Glomerular visceral epithelial cell (primary cell): ENCODE results near the gene RIF1.
"Not testable (repeated sequence)": the region's sequence is repeated elsewhere in the genome, so short reads cannot be mapped to it uniquely, and the experiment has no call there.

Source experiments
- DNase-seq: peaks from one replicate; pipeline ENCODE4 v3.0.0-alpha.2; 2016; ENCODE audit errors: extremely low spot score

RIF1 gene

DNA sequence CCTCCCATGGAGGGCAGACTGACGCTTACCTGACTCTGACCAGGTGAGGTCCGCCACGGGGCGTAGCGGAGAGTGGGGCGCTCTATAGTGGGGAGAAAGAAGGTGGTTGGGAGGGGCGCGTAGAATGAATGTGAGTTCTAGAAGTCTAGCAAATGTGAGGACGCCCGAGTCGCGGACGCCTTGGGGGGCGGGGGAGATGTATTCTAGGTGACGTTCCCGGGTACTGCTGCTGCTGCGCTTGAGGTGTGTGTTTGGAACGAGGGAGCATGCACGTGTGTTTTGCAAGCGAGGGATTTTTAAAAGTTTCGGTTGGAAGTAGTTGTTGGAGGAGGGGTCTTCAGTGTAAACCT, 758 bp downstream of the RIF1 start:
- peak; percentile 43 for DNase-seq

DNA sequence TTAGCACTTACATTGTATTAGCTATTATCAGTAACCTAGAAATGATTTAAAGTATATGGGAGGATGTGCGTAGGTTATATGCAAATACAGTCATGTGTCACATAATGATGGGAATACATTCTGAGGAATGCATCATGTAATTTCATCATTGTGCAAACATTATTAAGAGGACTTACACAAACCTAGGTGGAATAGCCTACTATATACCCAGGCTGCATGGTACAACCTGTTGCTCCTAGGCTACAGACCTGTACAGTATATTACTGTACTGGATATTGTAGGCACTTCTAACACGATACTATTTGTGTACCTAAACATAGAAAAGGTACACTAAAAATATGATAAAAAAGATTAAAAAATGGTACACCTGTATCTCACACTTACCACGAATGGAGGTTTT, 7.9 kb downstream of the RIF1 start:
- no peak for DNase-seq

DNA sequence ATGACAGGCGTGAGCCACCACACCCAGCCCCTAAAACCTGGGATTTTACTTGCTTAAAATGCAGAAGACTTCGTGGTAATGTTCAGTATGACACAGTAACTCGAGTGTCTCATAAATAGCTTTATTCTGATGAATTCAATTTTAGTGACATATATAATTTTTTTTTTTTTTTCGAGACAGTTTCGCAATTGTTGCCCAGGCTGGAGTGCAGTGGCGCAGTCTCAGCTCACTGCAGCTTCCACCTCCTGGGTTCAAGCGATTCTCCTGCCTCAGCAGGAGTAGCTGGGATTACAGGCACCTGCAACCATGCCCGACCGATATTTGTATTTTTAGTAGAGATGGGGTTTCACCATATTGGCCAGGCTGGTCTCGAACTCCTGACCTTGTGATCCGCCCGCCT, 12.0 kb downstream of the RIF1 start:
- not testable (repeated sequence) for DNase-seq

DNA sequence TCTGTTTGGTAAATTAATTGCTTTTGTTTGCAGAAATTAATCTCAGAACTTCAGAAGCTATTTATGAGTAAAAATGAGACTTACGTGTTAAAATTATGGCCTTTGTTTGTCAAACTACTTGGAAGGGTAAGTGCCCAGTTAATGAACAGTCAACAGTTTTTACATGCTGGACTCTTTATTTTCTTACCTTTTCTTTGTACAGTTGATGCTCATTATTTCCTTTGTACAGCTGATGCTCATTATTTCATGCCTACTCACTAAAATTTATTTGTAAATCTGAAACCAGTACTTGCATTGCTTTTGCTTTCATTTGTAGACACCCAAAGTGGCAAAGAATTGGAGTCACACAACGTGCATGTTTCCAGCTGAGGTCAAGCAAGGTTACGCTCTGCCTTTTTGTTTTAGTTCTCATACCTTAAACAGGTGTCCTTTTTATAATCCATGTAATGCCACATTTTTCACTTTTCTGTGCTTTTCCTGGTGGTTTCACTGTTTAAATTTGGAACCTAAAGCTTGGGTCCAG, 13.3 kb downstream of the RIF1 start:
- no peak for DNase-seq

DNA sequence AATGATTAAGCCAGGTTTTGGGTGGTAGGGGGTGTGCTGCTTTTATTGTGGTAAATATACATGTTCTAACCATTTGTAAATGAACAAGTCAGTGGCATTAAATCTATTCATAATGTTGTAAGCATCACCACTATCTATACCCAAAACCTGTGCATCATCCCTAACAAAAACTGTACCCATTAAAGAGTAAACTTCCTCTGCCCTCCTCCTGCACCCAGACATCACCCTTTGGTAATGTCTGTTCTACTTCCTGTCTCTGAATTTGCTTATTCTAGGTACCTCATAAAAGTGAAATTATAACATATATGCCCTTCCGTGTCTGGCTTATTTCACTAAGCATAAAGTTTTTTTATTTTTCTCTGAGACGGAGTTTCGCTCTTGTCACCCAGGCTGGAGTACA, 14.1 kb downstream of the RIF1 start:
- no peak for DNase-seq

DNA sequence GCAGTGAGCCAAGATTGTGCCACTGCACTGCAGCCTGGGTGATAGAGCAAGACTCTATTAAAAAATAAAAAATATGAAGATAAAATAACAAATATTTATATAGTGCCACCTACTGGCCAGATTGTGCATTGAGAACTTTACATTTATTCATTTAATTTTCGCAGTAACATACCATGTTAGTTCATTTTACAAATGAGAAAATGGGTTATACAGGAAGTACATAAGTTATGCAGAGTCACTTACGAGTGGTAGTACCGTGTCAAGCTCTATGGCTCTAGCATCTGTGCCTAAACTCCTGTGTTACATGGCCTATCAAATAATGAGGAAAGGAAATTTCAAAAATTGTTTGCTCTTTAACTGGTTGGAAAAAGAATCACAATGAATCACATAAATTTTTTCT, 27.9 kb downstream of the RIF1 start:
- DNase-seq, result peak; percentile 47

DNA sequence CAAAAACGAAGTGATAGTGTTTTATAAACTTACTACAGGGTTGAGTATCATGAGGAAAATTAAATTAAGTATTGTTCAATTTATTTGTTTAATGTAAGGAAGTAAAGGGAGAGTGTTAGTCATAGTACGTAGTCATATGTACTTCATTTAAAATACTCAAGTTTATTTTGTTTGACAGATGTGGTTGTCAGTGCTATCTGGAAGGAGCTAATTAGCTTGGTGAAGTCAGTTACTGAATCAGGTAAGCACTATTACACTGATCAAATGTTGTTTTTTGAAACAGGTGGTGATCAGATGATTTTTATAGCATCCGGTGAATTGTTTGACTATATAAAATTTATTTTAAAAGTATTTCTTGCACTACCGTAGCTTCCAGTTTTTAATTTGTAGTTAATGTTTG, 28.8 kb downstream of the RIF1 start:
- no peak for DNase-seq

DNA sequence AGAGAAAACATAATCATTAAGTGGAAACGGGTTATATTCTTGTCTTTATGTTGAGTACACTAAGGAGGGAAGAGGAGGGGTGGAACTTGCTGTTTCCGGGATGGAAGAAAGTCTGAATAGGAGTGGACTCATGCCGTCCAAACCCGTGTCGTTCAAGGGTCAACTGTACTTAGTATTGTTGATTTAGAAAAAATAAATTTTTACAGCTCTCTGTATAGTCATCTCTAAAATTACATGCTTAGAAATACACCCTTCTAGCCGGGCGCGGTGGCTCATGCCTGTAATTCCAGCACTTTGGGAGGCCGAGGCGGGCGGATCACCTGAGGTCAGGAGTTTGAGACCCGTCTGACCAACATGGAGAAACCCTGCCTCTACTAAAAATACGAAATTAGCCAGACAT, 29.4 kb downstream of the RIF1 start:
- DNase-seq, result no peak

DNA sequence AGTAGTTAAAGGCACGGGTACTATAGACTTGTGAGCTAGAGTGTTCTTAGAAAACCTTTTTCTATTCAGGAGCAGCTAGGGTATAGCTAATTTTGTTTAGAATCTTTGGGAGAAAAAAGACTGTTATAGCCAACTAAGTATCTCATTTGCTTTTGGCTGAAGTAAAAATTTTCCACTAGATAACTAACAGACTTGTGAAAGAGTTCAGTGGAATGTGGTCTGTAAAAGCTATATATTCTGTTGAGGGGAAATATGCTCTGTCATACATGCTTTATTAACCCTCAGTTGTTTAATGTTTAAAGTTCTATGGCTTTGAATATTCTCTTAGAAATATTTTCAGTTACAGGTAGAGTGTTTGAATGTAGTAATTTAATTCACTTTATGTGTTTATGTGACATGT, 49.7 kb downstream of the RIF1 start:
- no peak for DNase-seq

DNA sequence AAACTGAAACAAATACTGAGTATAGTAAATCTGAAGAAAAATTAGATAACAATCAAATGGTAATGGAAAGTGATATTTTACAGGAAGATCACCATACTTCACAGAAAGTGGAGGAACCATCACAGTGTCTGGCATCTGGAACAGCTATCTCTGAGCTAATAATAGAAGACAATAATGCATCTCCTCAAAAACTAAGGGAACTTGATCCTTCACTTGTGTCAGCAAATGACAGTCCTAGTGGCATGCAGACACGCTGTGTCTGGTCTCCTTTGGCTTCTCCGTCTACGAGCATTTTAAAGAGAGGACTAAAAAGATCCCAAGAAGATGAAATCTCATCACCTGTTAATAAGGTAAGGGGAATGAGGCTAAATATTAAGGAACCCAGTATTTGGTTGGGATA, 56.1 kb downstream of the RIF1 start:
- DNase-seq, result no peak

DNA sequence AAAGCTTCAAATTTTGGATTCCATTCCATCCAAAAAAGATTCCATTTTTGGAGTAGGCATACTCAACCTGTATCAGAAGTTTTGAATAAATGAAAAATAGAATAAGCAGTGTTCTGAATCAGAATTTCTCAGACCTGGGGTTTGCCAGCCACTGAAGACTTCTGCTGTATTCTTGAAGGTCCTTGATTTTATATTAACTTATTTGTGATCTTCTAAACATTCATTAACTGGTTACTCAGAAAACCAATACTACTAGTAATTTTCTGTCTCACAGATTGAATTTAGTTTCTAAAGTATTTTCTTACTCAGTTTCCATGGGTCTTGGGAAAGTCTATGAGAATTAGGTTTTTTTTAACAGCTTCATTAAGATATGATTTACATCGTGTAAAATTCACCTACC, 60.9 kb downstream of the RIF1 start:
- no peak for DNase-seq

DNA sequence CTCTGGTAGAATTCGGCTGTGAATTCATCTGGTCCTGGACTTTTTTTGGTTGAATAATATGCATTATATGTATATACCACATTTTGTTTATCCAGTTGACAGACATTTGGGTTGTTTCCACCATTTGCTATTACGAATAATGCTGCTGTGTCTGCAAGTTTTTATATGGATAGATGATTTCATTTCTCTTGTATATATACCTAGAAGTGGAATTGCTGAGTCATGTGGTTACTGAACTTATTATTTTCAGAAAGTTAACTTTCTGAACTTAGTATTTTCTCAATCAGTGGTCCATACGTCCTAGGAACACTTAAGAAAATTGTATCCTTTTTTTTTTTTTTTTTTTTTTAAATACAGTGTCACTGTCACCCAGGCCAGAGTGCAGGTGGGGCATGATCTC, 63.3 kb downstream of the RIF1 start:
- DNase-seq, result no peak

DNA sequence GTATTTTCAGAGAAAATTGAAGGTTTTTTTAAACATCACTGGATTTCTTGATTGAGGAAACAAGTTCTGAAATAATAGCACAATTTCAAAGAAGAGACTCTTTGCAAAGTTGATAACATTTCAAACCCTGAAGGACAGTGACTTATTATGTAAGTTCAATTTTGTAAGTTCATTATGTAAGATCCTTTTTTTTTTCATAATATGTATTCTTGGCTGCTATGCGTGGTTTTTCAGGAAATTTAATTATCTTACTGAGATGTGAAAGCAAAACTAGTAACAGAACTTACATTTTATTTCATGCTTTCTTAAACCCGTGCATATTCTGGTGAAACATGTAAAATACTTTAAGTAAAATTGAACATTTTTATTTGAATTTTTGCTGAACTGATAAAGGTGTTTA, 65.4 kb downstream of the RIF1 start:
- no peak for DNase-seq

DNA sequence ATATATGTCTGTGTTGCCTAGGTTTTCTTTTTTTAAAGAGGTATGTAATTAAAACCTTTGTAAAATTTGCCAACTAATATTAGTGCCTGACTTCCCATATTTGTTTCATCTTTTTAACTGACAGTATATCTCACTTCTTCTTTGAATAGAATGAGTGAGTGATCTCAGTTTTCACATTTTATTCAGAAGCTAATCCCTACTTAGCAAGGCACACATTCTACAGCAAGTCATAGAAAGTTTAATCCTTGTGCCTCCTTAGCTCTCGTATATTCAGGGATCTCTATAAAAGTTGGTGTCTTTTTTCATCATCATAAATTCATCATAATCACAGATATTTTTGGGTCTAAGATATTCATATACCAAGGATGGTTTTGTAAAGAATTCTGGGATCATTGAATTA, 66.6 kb downstream of the RIF1 start:
- DNase-seq, result no peak

DNA sequence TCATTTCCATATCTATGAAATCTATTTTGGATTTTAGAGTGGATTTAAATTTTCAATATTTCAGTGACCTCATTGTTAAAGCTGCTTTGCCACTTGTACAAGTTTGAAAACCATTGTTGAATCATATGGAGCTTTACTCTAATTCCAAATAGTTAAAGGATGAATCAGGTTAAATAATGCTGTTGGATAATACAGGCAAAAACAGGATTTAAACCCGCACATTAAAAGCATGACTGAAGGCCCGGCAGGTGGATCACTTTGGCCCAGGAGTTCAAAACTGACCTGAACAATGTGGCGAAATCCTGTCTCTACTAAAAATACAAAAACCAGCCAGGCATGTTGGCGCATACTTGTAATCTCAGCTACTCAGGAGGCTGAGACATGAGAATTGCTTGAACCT, 68.3 kb downstream of the RIF1 start:
- peak; percentile 15 for DNase-seq

DNA sequence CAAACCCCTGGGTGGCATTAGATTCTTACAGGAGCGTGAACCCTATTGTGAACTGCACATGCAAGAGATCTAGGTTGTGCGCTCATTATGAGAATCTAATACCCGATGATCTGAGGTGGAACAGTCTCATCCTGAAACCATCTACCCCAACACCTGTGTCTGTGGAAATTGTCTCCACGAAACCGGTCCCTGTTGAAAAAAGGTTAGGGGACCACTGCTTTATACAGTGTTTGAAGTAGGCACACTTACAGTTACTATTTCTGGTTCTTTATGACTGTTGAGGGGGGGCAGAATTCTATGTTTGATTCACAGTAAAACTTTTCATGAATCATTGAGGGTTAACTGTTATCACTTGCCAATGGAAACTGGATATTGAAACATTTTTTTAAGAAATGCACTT, 72.0 kb downstream of the RIF1 start:
- no peak for DNase-seq

DNA sequence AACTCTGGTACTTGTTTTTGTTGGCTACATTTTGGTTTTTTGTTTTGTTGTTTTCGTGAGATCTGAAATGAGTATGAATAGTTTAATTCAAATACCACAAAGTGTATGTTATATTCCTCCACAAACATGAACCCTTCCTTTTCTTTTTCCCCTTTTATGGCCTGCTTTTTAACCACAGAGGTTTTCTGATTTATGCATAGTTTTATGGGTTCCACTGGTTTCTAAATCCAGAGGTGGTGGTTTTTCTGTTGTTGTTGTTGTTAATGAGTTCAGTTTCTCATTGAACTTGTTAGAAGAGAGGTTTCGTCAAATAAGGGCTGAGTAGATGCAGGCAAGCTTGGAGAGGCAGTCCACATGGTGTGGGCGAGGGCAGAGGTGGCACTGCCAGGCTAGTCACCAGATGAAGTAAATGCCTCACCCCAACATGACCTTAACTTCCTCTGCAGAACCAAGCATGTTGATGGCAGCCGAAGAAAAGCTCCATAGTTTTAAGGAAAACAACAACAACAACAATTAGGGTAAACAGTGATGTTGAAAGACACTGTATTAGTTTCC, 72.5 kb downstream of the RIF1 start:
- DNase-seq, result no peak

DNA sequence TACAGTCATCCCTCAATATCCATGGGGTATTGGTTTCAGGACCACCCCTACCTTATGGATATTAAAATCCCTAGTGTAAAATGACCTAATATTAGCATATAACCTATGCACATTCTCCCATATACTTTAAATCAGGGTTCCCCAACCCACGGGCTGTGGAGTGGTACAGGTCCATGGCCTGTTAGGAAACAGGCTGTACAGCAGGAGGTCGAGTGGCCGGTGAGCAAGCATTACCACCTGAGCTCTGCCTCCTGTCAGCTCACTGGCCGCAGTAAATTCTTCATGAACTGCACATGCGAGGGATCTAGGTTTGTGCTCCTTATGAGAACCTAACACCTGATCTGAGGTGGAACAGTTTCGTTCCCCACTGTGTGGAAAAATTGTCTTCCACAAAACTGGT, 73.8 kb downstream of the RIF1 start:
- no peak for DNase-seq

DNA sequence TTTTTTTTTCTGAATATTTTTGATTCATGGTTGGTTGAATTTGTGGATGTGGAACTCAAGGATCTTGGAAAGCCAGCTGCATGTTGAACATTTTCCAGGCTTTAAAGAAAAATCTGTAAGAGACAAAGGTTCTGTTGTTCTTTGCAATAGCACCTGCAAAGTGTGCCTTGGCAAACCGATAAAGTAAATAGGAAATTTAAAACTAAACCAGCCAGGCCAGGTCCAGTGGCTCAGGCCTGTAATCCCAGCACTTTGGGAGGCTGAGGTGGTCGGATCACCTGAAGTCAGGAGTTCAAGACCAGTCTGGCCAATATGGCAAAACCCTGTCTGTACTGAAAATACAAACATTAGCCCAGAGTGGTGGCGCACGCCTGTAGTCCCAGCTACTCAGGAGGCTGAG, 74.4 kb downstream of the RIF1 start:
- no peak for DNase-seq

DNA sequence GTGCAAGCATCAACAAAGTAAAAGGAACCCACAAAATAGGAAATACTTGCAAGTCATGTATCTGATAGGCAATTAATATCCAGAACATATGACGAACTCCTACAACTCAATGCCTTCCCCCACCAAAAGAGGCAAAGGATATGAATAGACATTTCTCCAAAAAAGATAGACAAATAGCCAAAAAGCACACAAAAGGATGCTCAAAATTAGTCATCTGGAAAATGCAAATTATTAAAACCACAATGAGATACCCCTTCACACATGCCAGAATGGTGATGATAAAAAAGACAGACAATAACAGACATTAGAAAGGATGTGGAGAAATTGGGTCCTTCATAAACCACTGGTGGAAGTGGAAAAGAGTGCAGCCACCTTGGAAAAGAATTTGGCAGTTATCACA, 76.4 kb downstream of the RIF1 start:
- no peak for DNase-seq

DNA sequence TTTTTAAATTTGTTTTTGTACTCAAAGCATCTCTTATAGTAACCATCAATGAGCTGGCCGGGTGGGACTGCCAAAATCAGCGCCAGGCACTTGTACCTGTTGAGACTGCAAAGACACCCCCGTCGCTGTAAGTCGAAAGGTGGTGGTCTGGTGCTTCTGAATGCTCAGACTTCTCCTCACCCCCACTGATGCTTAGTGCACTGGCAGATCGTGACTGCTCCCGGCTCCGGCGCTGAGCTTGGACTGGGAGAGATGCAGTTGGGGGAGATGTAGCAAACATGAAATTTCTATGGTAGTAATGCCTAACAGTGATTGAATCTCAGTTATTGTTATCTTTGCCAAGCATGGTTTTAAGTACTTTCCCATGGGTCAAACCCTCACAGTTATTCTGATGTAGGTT, 80.6 kb downstream of the RIF1 start:
- DNase-seq, result no peak

DNA sequence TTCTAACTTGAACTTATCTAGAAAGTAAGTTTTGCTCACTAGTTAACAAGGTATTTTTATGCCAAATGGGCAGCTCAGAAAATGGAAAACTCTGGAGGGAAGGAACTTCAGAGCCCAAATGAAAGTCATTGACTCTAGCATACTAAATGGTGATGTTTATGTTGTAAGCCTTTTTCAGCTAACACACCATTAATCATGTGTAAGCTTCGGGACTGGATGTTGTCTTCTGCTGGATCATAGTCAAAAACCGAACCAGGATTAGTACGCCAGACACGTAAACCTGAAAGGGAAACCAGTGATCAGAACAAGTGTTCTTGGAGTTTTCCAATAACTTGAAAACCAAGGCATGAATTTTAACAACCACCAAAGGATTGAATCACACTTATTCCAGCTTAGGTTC, 81.8 kb downstream of the RIF1 start:
- no peak for DNase-seq

DNA sequence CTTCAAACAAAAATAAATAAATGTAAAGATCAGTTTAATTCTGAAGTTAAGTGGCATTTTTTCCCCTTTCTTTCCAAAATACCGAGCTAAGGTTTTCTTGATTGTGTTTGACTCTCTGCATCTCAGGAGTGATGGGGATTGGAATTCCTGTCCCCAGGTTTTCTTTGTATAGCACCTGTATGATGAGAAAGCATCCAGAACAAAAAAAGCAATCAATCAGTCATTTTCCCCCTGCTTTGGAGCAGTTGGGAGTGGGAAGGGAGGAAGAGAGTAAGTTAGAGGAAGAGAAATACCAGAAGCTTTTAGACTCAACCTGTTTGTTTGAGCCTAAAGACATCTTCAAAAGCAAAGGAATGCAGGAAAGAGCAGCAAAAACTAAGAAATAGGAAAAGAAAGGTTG, 88.5 kb downstream of the RIF1 start:
- DNase-seq, result no peak

DNA sequence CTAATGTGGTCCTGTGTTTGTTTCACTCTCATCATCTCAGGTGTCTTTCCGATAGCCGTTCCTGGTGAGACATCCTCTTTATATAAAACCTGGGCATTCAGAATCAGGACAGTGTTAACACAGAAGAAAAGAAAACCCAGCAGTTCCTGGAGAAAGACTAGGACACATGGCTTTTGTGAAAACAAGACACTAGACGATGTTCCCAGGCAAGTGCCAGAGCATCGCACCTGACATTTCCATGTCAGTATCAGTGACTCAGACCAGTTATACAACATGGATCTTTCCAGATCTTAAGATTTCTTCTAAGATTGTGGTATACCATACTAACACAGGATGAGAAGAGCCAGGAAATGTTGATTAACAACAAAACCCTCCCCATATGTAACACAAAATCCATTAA, 96.5 kb downstream of the RIF1 start:
- no peak for DNase-seq

DNA sequence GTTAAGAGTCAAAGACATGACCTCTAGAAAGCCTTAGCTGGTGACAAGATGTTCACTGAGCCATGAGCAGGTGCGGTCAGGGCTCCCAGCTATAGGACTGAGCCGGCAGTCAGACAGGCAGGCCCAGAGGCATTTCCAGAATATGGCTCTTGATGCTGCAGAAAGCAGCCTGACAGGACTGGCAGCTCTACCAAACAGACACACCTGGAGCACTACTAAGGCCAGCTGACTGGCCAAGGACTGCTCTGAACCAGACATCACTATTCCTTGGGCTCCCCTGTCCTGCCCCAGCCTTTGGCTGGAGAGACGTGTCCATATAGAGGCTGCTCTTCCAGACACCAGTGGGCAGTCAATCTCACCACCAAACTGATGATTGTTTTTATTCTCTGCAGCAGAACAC, 98.8 kb downstream of the RIF1 start:
- DNase-seq, result no peak
